ENCODE measurements around the gene LRP1B.

LRP1B gene

GRCh38 chr2:140943867-140944266, 1186.9 kb downstream of the LRP1B start:
- Histone ChIP-seq H3K36me3 (no peaks in the 10 kb centered on the region), H3K4me2 (no peak overlapping the region), H3K27ac (no peak overlapping the region), H3K9ac (no peak overlapping the region), H3K9me3 (replicated peaks in 1 of 11) (peaks cover 0 to 5% (median 0%) of the 10 kb centered on the region in 11 experiments; a peak in 1 of 22 replicates), H3K4me3 (no peak overlapping the region), H3K4me1 (peaks cover 0 to 9% (median 0%) of the 10 kb centered on the region in 10 experiments; a peak in 1 of 20 replicates), H4K20me1 (no peaks in the 10 kb centered on the region), H3K27me3 (no peaks in the 10 kb centered on the region)
- TF ChIP-seq Cebpa-rat (IDR thresholded peaks at IDR 0.05) = no peak

- Histone ChIP-seq H4K20me1 (no peaks in the 10 kb centered on the region), H3K4me1 (peaks cover 0 to 9% (median 0%) of the 10 kb centered on the region in 10 experiments; a peak in 1 of 20 replicates), H3K27me3 (no peaks in the 10 kb centered on the region), H3K27ac (no peak overlapping the region), H3K36me3 (no peaks in the 10 kb centered on the region), H3K9ac (no peak overlapping the region), H3K4me2 (no peak overlapping the region), H3K4me3 (no peak overlapping the region), H3K9me3 (replicated peaks in 1 of 11) (peaks cover 0 to 5% (median 0%) of the 10 kb centered on the region in 11 experiments; a peak in 1 of 22 replicates)
- no peak for TF ChIP-seq Cebpa-rat (IDR thresholded peaks at IDR 0.05)
Measured at GRCh38 chr2:140942284-140942683, 1188.5 kb downstream of the LRP1B start.

DNA sequence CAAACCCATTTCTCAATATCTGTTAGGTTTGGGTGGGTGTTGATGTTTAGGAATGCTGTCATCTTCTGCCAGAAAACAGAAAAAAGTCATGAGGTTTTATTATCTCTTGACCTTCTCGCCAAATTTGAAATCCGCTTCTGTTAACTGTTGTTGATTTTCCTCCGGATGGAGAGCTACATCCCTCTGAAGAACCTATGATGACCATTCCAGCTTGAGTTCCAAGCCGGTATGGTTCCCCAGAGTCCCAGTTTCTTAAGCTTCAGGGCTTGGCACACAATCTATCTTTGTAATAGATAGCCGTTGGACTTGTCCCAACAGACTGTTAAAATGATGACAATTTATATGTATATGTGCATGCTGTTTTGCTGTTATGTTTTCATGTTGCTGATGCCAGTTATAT, 1201.0 kb downstream of the LRP1B start:
- no peaks in the 10 kb centered on the region for H4K20me1 ChIP-seq
- no peak overlapping the region for H3K4me3 ChIP-seq
- no peak for TF ChIP-seq Cebpa-rat (IDR thresholded peaks at IDR 0.05)
- peak overlapping the region in 3 of 11 experiments; percentile 9 to 43 (median 40); a peak in 3 of 22 replicates for H3K27ac ChIP-seq
- no peaks in the 10 kb centered on the region for H3K27me3 ChIP-seq
- no peaks in the 10 kb centered on the region for H3K9me3 ChIP-seq (replicated peaks in 1 of 11)
- no peak overlapping the region for H3K9ac ChIP-seq
- no peaks in the 10 kb centered on the region for H3K36me3 ChIP-seq
- H3K4me2 ChIP-seq = peak overlapping the region in 5 of 11 experiments; percentile 45 to 57 (median 49); a peak in 9 of 22 replicates
- peaks cover 0 to 26% (median 0%) of the 10 kb centered on the region in 10 experiments; a peak in 7 of 20 replicates for H3K4me1 ChIP-seq

DNA sequence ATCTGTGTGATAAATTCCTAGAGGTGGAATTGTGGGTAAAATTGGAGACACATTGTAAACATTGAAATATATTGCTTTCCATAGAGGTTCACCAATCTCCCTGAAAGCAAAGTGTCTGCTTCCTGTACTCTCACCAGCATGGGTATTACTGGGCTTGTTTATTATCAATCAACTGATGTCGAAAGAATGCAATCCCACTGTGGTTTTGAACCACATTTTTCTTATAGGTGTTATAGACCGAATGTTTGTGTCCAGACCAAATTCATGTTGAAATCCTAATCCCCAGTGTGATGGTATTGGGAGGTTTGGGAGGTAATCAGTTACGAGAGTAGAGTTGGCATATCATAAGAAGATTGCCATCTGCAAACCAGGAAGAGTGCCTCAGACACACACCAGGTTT, 1212.4 kb downstream of the LRP1B start:
- no peak overlapping the region for H3K4me2 ChIP-seq
- no peak for TF ChIP-seq Cebpa-rat (IDR thresholded peaks at IDR 0.05)

DNA sequence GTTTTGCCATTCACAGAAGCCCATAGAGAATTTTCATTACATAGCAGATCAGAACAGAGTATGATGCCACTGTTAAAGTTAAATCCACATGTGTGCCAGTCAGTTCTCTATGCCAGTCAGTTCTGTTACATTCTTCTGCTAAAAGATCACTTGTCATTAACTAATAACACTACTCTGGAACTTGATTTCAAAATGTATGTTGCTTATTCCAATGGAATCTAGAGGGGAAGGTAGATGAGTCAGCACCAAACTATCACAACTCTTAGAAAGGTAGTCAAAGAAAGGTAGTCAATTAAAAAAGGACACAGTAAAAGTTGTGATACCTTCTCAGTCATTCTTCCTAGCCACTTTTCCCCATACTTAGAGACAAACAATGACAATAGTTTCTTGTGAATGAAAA, 1214.4 kb downstream of the LRP1B start:
- H4K20me1 ChIP-seq = no peaks in the 10 kb centered on the region
- no peaks in the 10 kb centered on the region for H3K4me1 ChIP-seq
- no peaks in the 10 kb centered on the region for H3K36me3 ChIP-seq
- H3K4me3 ChIP-seq = no peak overlapping the region
- H3K9ac ChIP-seq = no peak overlapping the region
- no peak overlapping the region for H3K4me2 ChIP-seq
- H3K27ac ChIP-seq = no peak overlapping the region
- H3K27me3 ChIP-seq = no peaks in the 10 kb centered on the region
- no peak for TF ChIP-seq Cebpa-rat (IDR thresholded peaks at IDR 0.05)
- no peaks in the 10 kb centered on the region for H3K9me3 ChIP-seq (replicated peaks in 1 of 11)

More for the DNA sequence above, 1212.4 kb downstream of the LRP1B start:
- no peaks in the 10 kb centered on the region for H3K27me3 ChIP-seq
- H3K4me1 ChIP-seq = no peaks in the 10 kb centered on the region
- H3K4me3 ChIP-seq = no peak overlapping the region
- no peaks in the 10 kb centered on the region for H3K9me3 ChIP-seq (replicated peaks in 1 of 11)
- no peaks in the 10 kb centered on the region for H3K36me3 ChIP-seq
- H3K27ac ChIP-seq = no peak overlapping the region
- H4K20me1 ChIP-seq = no peaks in the 10 kb centered on the region
- H3K9ac ChIP-seq = no peak overlapping the region

GRCh38 chr2:140910683-140911082, 1220.1 kb downstream of the LRP1B start:
- no peak overlapping the region for H3K4me2 ChIP-seq
- TF ChIP-seq Cebpa-rat (IDR thresholded peaks at IDR 0.05) = no peak

DNA sequence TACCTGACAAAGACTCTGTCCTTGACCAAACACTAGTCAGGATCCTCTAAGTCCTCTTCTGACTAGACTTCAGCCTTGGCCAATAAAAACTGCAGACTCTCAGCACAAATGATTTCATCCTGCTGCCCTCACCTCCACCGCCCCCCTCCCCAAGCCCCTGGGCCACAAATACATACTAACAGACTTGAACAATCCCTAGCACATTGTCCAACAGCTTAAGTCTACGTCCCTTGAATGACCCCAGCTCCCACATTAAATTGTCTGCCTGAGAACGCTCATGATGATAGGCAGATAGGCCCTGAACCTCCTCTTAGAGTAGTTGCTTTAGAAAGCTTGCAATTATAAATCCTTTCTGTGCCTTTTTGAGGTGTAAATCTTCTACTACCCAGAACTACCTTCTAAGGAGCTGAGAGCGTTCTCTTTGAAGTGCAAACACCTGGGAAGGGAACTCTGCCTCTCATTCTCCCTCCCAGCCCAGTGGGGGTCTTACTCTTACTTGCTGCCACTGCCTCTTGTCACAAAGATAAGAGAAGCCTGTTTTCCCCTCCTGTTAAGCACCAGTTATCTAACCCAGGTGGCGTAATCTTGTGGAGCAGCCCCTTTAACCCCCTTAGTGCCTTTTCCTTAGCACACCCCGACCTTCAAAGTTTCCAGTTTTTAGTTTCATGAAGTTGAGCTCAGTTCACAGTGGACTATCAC, 1225.6 kb downstream of the LRP1B start:
- Histone ChIP-seq H3K4me2 (no peak overlapping the region), H3K9me3 (replicated peaks in 1 of 11) (no peaks in the 10 kb centered on the region), H3K27me3 (no peaks in the 10 kb centered on the region), H3K36me3 (no peaks in the 10 kb centered on the region), H3K4me3 (no peak overlapping the region), H3K9ac (no peak overlapping the region), H3K4me1 (no peaks in the 10 kb centered on the region), H3K27ac (no peak overlapping the region), H4K20me1 (no peaks in the 10 kb centered on the region)
- TF ChIP-seq Cebpa-rat (IDR thresholded peaks at IDR 0.05) = no peak

More at GRCh38 chr2:140910683-140911082, 1220.1 kb downstream of the LRP1B start:
- no peaks in the 10 kb centered on the region for H4K20me1 ChIP-seq
- no peaks in the 10 kb centered on the region for H3K27me3 ChIP-seq
- no peak overlapping the region for H3K9ac ChIP-seq
- no peaks in the 10 kb centered on the region for H3K4me1 ChIP-seq
- no peaks in the 10 kb centered on the region for H3K9me3 ChIP-seq (replicated peaks in 1 of 11)
- no peak overlapping the region for H3K27ac ChIP-seq
- H3K36me3 ChIP-seq = no peaks in the 10 kb centered on the region
- H3K4me3 ChIP-seq = no peak overlapping the region

- H3K4me2 ChIP-seq = no peak overlapping the region
- H3K9me3 ChIP-seq (replicated peaks in 1 of 11) = no peaks in the 10 kb centered on the region
- no peaks in the 10 kb centered on the region for H3K4me1 ChIP-seq
- H3K4me3 ChIP-seq = no peak overlapping the region
- H3K36me3 ChIP-seq = no peaks in the 10 kb centered on the region
- H4K20me1 ChIP-seq = no peaks in the 10 kb centered on the region
- no peak overlapping the region for H3K27ac ChIP-seq
- H3K9ac ChIP-seq = no peak overlapping the region
- no peaks in the 10 kb centered on the region for H3K27me3 ChIP-seq
- no peak for TF ChIP-seq Cebpa-rat (IDR thresholded peaks at IDR 0.05)
Measured at GRCh38 chr2:140895378-140895777, 1235.4 kb downstream of the LRP1B start.

DNA sequence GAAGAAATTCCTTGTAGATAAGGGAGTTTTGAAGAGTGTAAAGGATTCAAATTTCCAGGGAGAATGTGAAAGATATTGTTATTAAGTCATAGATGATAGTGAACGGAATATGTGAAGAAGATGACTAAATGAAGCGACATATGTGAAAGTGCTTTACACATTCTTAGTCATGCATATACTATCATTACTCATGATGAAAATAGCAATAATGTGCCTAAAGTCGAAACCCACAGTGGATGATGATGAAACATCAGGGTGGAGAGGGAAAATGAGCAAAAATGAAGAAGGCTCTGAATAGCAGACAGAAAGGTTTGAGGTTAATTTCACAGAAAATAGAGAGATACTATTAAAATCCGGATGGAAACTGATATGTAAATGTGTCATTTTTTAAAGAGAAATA, 1237.1 kb downstream of the LRP1B start:
- H3K4me1 ChIP-seq = no peaks in the 10 kb centered on the region
- H3K4me3 ChIP-seq = no peak overlapping the region
- no peak for TF ChIP-seq Cebpa-rat (IDR thresholded peaks at IDR 0.05)
- H3K27me3 ChIP-seq = no peaks in the 10 kb centered on the region
- no peaks in the 10 kb centered on the region for H3K36me3 ChIP-seq
- H4K20me1 ChIP-seq = no peaks in the 10 kb centered on the region
- H3K9ac ChIP-seq = no peak overlapping the region
- H3K27ac ChIP-seq = no peak overlapping the region
- no peak overlapping the region for H3K4me2 ChIP-seq
- no peaks in the 10 kb centered on the region for H3K9me3 ChIP-seq (replicated peaks in 1 of 11)

Measured in BLaER1 treated with 17β-estradiol and CSF1 and Interleukin-3, amounts not matched to agents 10 nM and 100 nM (cell line).